Dendritic cell treated with granulocyte-macrophage colony-stimulating factor and Interleukin-4, amounts not matched to agents 40 ng/mL and 50 ng/mL, for 4 days (primary cell): ENCODE results near the gene CEMIP.
"Not testable (repeated sequence)": the region's sequence is repeated elsewhere in the genome, so short reads cannot be mapped to it uniquely, and the experiment has no call there.

Experiments
- H3K27ac Mint-ChIP-seq: one replicate; pipeline ENCODE4 v1.8.0; 2022; ENCODE audit warnings: mild to moderate bottlenecking, mixed read lengths
- H3K27me3 Mint-ChIP-seq: one replicate; pipeline ENCODE4 v1.8.0; 2022; ENCODE audit warnings: mild to moderate bottlenecking, mixed read lengths
- H3K36me3 Mint-ChIP-seq: one replicate; pipeline ENCODE4 v1.8.0; 2022; ENCODE audit warnings: low read depth, mixed read lengths
- H3K4me1 Mint-ChIP-seq: one replicate; pipeline ENCODE4 v1.8.0; 2022; ENCODE audit warnings: low read depth, mixed read lengths
- H3K4me3 Mint-ChIP-seq: one replicate; pipeline ENCODE4 v1.8.0; 2022; ENCODE audit warnings: mild to moderate bottlenecking, moderate library complexity, mixed read lengths
- H3K9me3 Mint-ChIP-seq: one replicate; pipeline ENCODE4 v1.8.0; 2022; ENCODE audit warnings: mixed read lengths
- intact Hi-C: fragments of 100-400 bp; cut with micrococcal nuclease; formaldehyde crosslinking; loops from one replicate; pipeline ENCODE4 v1.15.0; 2022

The CEMIP gene

GRCh38 chr15:80747317-80748053 lies 31.7 kb upstream of the CEMIP start:
- Mint-ChIP-seq H3K36me3 (no peaks in the 10 kb centered on the region), H3K27ac (no peak overlapping the region), H3K9me3 (peaks cover 6% of the 10 kb centered on the region), H3K27me3 (no peaks in the 10 kb centered on the region), H3K4me1 (peaks cover 8% of the 10 kb centered on the region), H3K4me3 (no peak overlapping the region)
- intact Hi-C loops = no loop called here

GRCh38 chr15:80749589-80749988 lies 29.6 kb upstream of the CEMIP start:
- Mint-ChIP-seq H3K9me3 (peaks cover 6% of the 10 kb centered on the region), H3K27me3 (no peaks in the 10 kb centered on the region), H3K27ac (no peak overlapping the region), H3K4me3 (no peak overlapping the region), H3K4me1 (no peaks in the 10 kb centered on the region), H3K36me3 (no peaks in the 10 kb centered on the region)
- intact Hi-C loops = no loop called here

DNA sequence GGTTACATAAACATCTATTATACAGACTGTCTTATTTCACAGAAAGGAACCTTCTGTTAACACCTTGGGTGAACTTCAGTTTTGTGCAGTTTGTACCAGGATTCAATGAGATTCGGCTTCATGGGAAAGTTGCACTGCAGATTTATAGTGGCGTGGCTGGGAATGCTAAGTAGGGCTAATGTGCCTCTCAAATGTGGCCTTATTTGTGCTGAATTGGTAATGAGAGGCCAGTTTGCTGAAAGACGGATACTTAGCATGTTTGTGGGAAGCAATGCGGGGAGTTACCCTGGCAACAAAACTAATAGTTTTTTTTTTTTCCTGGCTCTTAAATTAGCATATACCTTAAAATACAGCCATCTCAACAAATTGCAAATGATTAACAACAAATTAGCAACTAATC lies 28.6 kb upstream of the CEMIP start:
- Mint-ChIP-seq H3K27ac (no peak overlapping the region), H3K9me3 (peaks cover 6% of the 10 kb centered on the region), H3K4me3 (no peak overlapping the region), H3K27me3 (no peaks in the 10 kb centered on the region), H3K36me3 (no peaks in the 10 kb centered on the region), H3K4me1 (no peaks in the 10 kb centered on the region)
- intact Hi-C loops = no loop called here

- intact Hi-C loops = no loop called here
- no peaks in the 10 kb centered on the region for H3K9me3 Mint-ChIP-seq
- no peaks in the 10 kb centered on the region for H3K27me3 Mint-ChIP-seq
- no peak overlapping the region for H3K4me3 Mint-ChIP-seq
- no peaks in the 10 kb centered on the region for H3K36me3 Mint-ChIP-seq
- no peaks in the 10 kb centered on the region for H3K4me1 Mint-ChIP-seq
- H3K27ac Mint-ChIP-seq = no peak overlapping the region
These were observed 27.0 kb upstream of the CEMIP start for GRCh38 chr15:80752204-80752603.

DNA sequence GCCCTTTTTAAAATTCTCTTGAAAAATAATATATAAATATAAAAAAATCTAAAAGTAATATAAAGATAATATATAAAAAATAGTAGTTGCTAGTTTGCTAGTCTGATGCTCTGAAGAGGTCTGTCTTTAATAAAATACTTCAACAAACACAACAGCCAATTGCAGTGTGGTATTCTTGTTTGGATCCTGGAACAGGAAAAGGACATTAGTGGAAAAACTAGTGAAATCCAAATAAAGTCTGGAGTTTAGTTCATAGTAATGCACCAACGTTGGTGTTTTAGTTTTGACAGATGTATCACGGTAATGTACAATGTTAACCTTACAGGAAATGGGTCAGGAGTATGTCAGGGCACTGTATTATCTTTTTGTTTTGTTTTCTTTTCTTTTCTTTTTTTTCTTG lies 26.0 kb upstream of the CEMIP start:
- intact Hi-C loops = no loop called here
- Mint-ChIP-seq H3K36me3 (no peaks in the 10 kb centered on the region), H3K4me3 (no peak overlapping the region), H3K9me3 (no peaks in the 10 kb centered on the region), H3K4me1 (no peaks in the 10 kb centered on the region), H3K27ac (no peak overlapping the region), H3K27me3 (no peaks in the 10 kb centered on the region)

GRCh38 chr15:80754014-80754413 lies 25.2 kb upstream of the CEMIP start:
- no peaks in the 10 kb centered on the region for H3K27me3 Mint-ChIP-seq
- H3K4me3 Mint-ChIP-seq = no peak overlapping the region
- H3K9me3 Mint-ChIP-seq = no peaks in the 10 kb centered on the region
- H3K4me1 Mint-ChIP-seq = no peaks in the 10 kb centered on the region
- intact Hi-C loops = no loop called here
- no peaks in the 10 kb centered on the region for H3K36me3 Mint-ChIP-seq
- no peak overlapping the region for H3K27ac Mint-ChIP-seq

DNA sequence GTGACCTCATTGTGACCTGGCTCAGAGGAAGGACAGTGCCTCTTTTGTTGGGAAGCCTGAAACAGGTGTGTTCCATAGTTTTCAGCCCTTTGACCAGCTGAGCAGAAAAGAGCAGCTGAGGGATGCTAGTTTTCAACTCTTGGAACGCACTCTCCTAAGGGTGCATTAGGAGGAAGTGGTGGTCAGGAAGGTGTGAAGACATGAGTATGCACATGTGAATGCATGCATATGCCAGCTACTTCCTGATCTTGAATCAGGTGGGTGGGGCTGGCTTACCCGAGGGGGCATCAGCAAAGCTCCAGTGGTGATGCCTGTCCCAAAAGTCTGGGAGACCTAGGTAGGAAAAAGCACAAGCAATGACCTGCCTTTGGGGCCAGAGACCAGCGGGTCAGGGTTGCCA lies 23.3 kb upstream of the CEMIP start:
- Mint-ChIP-seq H3K27ac (no peak overlapping the region), H3K27me3 (no peaks in the 10 kb centered on the region), H3K4me3 (no peak overlapping the region), H3K9me3 (no peaks in the 10 kb centered on the region), H3K36me3 (no peaks in the 10 kb centered on the region), H3K4me1 (no peaks in the 10 kb centered on the region)
- intact Hi-C loops = no loop called here

- no peaks in the 10 kb centered on the region for H3K27me3 Mint-ChIP-seq
- H3K9me3 Mint-ChIP-seq = no peaks in the 10 kb centered on the region
- no peak overlapping the region for H3K4me3 Mint-ChIP-seq
- intact Hi-C loops = no loop called here
- H3K27ac Mint-ChIP-seq = no peak overlapping the region
- H3K36me3 Mint-ChIP-seq = no peaks in the 10 kb centered on the region
- H3K4me1 Mint-ChIP-seq = no peaks in the 10 kb centered on the region
These were observed 20.9 kb upstream of the CEMIP start for GRCh38 chr15:80758130-80758745.

DNA sequence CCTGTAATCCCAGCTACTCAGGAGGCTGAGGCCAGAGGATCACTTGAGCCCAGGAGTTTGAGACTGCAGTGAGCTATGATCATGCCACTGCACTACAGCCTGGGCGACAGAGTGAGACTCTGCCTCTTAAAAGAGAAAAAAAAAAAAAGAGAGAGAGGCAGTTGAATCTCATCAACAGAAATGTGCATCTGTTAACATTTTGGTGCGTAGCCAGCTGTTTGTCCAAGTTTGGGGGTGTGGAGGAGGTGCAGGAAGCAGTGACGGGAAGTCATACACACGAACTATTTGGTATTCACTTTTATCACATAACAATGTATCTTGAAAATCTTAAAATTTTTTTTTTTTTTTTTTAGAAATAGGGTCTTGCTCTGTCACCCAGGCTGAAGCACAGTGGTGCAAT lies 18.2 kb upstream of the CEMIP start:
- no peaks in the 10 kb centered on the region for H3K9me3 Mint-ChIP-seq

GRCh38 chr15:80761754-80762153 lies 17.4 kb upstream of the CEMIP start:
- H3K27me3 Mint-ChIP-seq = no peaks in the 10 kb centered on the region

More for the DNA sequence above, 18.2 kb upstream of the CEMIP start:
- H3K27me3 Mint-ChIP-seq = no peaks in the 10 kb centered on the region
- intact Hi-C loops = no loop called here
- no peak overlapping the region for H3K4me3 Mint-ChIP-seq
- H3K36me3 Mint-ChIP-seq = no peaks in the 10 kb centered on the region
- no peaks in the 10 kb centered on the region for H3K4me1 Mint-ChIP-seq
- H3K27ac Mint-ChIP-seq = no peak overlapping the region

GRCh38 chr15:80763235-80763634 lies 15.9 kb upstream of the CEMIP start:
- intact Hi-C loops, H3K4me3 Mint-ChIP-seq, H3K4me1 Mint-ChIP-seq, H3K27ac Mint-ChIP-seq, H3K27me3 Mint-ChIP-seq, H3K36me3 Mint-ChIP-seq, H3K9me3 Mint-ChIP-seq: not testable (repeated sequence)

More at GRCh38 chr15:80761754-80762153, 17.4 kb upstream of the CEMIP start:
- intact Hi-C loops = no loop called here
- no peaks in the 10 kb centered on the region for H3K9me3 Mint-ChIP-seq
- H3K36me3 Mint-ChIP-seq = no peaks in the 10 kb centered on the region
- H3K27ac Mint-ChIP-seq = no peak overlapping the region
- H3K4me1 Mint-ChIP-seq = no peaks in the 10 kb centered on the region
- no peak overlapping the region for H3K4me3 Mint-ChIP-seq

DNA sequence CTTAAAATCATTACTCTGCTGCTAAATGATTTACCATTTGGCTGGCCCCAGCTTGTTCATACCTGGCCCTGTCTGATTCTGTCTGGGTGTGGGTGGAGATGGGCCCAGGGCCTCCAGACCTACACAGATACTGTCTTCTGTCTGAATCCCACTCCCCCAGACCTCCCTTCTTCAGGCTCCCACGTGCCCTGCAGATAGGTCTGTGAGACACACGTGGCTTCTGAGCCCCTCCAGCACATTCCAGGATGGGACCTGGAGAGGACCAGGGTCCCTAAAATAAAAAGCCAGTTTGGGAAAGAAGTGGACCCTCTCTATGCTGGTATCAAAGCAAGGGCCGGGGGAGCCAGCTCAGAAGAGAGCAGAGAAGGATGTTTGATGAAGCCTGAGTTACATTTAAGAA lies 14.6 kb upstream of the CEMIP start:
- H3K9me3 Mint-ChIP-seq = no peaks in the 10 kb centered on the region
- H3K27me3 Mint-ChIP-seq = no peaks in the 10 kb centered on the region
- no peak overlapping the region for H3K4me3 Mint-ChIP-seq
- intact Hi-C loops = no loop called here
- no peaks in the 10 kb centered on the region for H3K4me1 Mint-ChIP-seq
- no peak overlapping the region for H3K27ac Mint-ChIP-seq
- H3K36me3 Mint-ChIP-seq = no peaks in the 10 kb centered on the region

DNA sequence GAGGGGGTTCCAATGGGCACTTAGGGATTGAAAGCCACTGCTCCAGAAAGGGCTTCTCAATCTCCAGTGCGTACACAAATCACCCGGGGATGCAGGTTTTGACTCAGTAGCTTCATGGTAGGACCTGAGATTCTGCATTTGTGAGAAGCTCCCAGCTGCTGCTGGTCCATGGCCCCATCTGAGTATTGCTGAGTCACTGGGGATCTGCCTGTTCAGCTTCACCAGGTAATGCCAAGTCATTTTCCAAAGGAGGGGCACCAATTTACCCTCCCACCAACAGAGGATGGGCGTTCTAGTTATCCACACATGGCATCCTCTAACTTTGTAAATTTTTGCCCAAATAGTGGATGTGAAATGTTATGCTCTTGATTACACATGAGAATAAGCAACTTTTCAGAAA lies 12.9 kb upstream of the CEMIP start:
- Mint-ChIP-seq H3K4me1 (no peaks in the 10 kb centered on the region), H3K4me3 (no peak overlapping the region), H3K27me3 (no peaks in the 10 kb centered on the region), H3K9me3 (no peaks in the 10 kb centered on the region), H3K27ac (no peak overlapping the region), H3K36me3 (no peaks in the 10 kb centered on the region)
- intact Hi-C loops = no loop called here

DNA sequence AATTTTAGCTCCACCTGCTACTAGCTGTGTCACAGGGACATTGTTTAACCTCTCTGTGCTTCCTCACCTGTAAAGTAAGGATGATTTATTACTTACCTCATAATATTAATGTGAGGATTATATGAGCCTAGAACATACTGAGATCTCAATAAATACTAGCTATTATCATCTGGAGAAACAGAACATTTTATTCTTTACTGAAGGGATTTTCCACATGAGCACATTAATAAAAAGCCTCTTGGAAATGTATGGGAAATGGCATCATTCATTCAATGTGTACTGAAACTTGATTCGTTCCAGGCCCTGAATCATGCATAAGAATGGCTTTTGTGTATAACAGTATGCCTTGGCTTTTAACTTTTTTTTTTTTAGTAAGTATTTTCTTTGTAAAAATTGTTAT lies 11.0 kb upstream of the CEMIP start:
- Mint-ChIP-seq H3K27ac (no peak overlapping the region), H3K36me3 (no peaks in the 10 kb centered on the region), H3K27me3 (no peaks in the 10 kb centered on the region), H3K4me1 (no peaks in the 10 kb centered on the region), H3K4me3 (no peak overlapping the region), H3K9me3 (no peaks in the 10 kb centered on the region)
- intact Hi-C loops = no loop called here
